ENCODE results near the gene B4GALT2.

DNA sequence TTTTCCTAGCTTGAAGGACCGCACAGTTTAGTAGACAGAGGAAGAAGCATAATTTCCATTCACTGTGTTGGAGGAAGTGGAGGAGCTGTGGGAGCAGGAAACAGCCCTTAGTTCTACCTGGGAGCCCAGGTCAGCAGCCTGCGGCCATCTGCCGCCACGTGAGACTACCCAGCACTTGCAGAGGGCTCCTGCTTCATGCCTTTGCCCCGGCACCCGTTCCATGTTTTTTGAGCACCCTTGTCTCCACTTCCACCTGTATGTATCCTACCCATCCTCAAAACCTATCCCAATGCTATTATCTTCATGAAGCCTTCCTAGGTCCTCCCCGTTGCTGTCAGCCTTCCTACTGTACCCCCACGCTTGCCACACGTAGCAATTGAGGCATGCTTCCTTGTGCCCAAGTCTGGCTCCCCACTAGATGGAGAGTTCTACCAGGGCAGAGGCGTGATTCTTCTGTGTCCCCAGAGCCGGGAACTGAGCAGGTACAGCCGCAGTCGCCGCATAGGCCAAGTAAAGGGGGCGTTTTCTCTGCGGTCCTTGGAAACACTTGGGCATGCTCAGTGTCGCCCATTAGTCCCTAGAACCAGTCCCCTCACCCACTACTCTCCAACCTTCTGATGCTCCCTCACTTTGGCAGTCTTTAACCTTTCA lies 50.4 kb downstream of the B4GALT2 start:
- TF ChIP-seq ZNF274 (IDR thresholded peaks at IDR 0.05; ENCODE audit: low read depth, low read length), result no peak
- no peak for TF ChIP-seq YY1 (IDR thresholded peaks at IDR 0.05; ENCODE audit: insufficient read depth, insufficient read length)

Data from NT2/D1 (cell line).